GM21447 (cell line): ENCODE results near the gene HCRTR2.

Source experiments
- ATAC-seq: cut with Tn5 transposase; IDR thresholded peaks from one replicate; pipeline ENCODE4 v1.9.1; 2021; ENCODE audit not compliant: unreplicated experiment

HCRTR2 gene

GRCh38 chr6:55319961-55320695, 145.8 kb downstream of the HCRTR2 start:
- no peak for ATAC-seq

- no peak for ATAC-seq
Observed at GRCh38 chr6:55320696-55321086, 146.4 kb downstream of the HCRTR2 start.

GRCh38 chr6:55327169-55327568, 152.9 kb downstream of the HCRTR2 start, which contains the start of gene GFRAL:
GFRAL (plus strand) TSS chr6:55327469; CDS start chr6:55327555, 86 bp downstream.
- no peak for ATAC-seq
